Measurements from ENCODE around the gene DNAAF1.

The DNAAF1 gene

GRCh38 chr16:84161037-84161436 lies 15.9 kb downstream of the DNAAF1 start:
- DNase-seq (ENCODE audit: low read depth in 2 of 2): no peak

DNA sequence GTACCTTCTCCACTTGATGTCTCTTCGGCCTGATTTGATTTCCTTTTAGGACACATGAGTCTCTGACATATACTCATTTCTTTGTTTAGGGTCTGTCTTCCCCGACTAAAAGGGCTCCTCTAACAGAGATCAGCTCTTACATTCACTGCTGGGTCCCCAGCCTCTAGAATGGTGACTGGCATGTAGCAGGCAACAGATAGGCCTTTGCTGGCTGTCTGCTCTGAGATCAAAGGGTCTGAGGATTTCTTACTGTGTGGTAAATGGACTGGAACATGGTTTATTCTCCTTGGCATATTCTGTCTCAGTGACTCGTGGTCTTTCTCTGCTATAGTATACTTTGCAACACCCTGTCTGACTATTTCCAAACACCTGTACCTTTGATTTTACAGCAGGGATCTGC lies 16.7 kb downstream of the DNAAF1 start:
- no peak for DNase-seq (ENCODE audit: low read depth in 2 of 2)

GRCh38 chr16:84165746-84166145 lies 20.6 kb downstream of the DNAAF1 start:
- no peak for DNase-seq (ENCODE audit: low read depth in 2 of 2)

DNA sequence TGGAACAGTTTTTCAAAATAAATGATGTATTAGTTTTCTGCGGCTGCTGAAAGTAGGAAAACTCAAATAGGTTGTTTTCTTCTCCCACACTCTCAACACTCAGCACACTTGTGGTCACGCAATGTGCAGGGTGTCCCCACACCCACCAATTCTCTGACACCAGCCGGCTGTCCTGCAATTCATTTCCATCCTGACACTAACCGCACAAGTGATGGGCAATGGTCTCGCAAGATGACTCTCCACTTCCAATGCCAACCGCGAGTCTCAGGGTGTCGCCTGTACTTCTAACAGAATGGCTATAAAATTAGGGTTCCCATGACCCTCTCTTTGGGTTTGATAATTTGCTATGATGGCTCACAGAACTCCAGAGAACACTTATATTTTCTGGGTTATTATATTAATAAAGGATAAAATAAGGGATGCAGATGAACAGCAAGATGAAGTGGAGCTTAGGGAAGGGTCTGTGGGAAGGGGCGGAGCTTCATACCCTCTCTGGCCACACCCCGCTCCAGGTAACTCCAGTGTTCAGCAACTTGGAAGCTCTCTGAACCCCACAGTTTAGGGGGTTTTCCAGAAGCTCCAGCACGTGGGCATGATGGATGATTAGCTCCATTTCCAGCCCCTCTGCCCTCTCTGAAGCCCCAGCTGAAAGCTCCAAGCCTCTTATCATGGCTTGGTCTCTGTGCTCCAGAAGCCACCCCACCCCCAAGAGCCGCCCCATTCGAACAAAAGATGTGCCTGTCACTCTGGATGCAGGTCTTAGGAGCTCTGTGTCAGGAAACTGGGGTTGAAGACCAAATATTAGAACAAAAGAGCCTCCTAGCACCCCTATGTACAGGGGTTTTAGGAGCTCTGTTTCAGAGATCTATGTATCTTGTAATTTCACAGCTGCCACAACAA lies 21.9 kb downstream of the DNAAF1 start:
- DNase-seq (ENCODE audit: low read depth in 2 of 2): no peak

- DNase-seq (ENCODE audit: low read depth in 2 of 2): no peak
Measured at GRCh38 chr16:84169765-84170310, 24.7 kb downstream of the DNAAF1 start.

GRCh38 chr16:84174396-84174795 lies 29.3 kb downstream of the DNAAF1 start:
- no peak for DNase-seq (ENCODE audit: low read depth in 2 of 2)

DNA sequence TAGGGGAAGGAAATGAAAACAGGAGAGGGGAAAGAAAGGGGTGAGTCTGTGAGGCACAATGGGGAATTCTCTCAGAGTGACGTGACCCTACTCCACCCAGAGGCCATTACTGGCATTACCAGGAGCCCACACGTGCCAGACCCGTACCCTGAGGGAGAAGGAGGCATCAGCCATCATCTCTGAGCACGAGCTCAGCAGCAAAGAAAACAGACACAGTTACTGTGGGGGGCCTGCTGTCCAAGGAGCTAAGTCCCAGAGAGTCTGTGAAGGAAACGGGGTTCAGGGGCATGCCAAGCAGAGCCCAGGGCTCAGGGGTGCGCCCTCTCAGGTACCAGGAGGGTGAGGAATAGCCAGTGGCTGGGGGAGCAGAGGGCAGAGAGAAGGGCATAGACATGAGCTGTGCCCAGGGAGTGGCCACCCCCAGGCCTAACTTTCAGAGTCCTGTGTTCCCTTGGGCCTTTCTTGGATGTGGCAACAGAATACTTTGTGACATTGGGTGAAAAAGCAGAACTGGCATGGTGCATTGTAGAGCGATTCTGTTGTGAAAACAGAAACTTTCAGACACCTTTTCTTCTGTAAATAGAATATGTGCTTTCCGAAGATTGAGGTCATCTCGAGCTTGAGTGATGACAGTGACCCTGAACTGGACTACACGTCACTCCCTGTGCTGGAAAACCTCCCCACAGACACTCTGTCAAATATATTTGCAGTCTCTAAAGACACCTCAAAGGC lies 30.4 kb downstream of the DNAAF1 start:
- DNase-seq (ENCODE audit: low read depth in 2 of 2): peak in 1 of 2 donors; percentile 32

- DNase-seq (ENCODE audit: low read depth in 2 of 2): no peak
Measured at GRCh38 chr16:84176192-84177053, 31.3 kb downstream of the DNAAF1 start.

DNA sequence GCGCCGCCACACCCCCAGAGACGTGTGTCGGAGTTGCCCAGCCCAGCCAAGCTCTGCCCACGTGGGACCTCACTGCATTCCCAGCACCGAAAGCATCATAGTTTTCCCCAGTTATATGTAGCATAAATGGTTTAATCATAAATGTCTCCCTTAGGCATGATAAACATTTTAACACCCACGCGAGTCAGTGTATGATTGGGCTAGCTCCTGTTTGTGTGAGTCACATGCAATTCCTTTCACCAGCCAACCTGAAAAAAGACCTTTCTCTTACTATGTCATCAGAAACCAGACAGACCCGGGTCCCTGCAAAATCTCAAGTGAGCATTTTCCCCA lies 32.6 kb downstream of the DNAAF1 start:
- no peak for DNase-seq (ENCODE audit: low read depth in 2 of 2)

DNA sequence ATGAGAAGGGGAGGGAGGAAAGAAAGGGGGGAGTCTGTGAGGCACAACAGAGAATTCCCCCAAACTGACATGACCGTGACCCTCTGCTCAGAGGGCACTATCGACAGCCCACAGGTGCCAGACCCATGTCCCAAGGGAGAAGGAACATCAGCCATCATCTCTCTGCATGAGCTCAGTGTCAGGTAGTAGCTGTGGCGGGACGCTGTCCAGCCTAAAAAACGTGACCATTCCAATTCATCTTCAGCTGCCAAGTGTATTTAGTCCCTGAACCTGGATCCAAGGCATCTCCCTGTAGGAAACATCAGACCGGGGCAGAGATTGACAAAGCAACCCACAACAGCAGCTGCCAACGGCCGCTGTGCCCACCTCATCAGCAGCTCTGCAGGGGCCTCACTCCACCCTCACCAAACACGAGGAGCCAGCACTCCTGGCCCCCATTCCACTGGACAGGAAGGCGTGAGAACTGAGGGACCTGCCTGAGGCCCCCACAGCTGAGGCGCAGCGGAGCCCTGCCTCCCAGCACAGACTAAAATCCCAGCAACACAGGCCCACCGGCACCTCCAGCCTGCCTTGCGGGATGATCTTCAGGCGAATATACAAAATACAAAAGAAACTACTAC lies 33.1 kb downstream of the DNAAF1 start:
- no peak for DNase-seq (ENCODE audit: low read depth in 2 of 2)

DNA sequence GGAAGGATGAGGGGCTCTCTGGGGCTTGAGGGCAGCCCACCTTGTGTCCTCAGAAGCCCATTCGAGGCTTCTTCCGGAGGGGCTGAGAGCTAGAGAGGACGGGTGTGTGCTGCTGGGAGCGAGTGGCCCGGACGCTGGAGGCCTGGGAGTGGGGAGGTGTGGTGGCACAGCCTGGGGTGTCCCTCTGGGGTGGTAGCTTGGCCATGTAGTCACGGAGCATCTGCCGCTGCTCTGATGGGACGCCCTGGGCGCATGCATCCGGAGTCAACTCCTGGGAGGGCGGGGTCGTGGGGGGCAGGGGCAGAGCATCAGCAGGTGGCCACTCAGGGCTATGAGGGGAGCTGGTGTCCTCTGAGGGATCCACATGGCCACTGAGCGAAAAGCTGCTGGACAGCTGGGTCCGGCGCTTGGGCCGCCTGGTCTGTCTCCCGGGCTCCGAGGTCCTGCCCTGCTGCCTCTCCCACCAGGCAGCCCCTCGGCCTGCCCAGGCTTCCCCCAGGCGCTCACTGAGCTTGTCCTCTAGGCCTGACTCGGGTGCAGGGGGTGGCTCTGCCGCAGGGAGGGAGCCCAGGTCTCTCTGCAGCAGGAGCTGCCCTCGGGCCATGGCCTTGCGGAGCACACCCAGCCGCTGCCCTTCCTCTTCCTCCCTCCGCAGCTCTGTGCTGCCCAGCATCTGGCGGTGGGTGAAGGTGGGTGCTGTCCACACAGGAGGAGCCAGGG lies 33.9 kb downstream of the DNAAF1 start:
- DNase-seq (ENCODE audit: low read depth in 2 of 2): no peak

DNA sequence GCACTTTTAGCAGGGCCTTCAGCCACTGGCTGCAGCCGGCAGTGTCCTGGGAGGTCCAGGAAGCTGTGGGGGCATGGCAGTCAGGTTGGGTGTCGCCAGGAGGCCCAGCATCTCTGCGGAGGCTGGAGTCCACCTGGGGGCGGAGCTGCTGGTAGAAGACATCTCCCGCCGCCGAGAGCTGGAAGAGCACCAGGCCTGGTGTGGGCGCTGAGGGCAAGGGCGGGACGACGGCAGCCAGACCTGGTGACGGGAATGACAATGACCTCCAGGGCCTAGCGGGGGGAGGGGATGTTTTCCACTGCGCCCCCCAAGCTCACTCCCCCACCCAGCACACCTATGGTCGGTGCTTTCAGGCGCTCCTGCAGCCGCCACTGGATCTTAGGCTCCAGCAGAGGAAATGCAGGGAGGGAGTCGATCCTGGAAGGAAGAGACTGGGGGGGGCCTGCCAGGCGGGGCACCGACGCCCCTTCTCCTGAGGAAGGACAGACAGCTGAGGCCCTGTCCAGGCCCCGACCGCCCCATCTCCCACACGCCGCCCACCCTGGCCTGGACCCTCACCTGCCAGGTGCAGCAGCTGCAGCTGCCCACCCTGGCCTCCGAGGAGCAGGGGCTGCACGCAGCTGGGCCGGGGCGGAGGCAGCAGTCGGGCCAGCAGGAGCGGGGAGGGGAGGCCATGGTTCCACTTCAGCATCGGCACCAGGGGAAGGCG lies 34.7 kb downstream of the DNAAF1 start:
- no peak for DNase-seq (ENCODE audit: low read depth in 2 of 2)

DNA sequence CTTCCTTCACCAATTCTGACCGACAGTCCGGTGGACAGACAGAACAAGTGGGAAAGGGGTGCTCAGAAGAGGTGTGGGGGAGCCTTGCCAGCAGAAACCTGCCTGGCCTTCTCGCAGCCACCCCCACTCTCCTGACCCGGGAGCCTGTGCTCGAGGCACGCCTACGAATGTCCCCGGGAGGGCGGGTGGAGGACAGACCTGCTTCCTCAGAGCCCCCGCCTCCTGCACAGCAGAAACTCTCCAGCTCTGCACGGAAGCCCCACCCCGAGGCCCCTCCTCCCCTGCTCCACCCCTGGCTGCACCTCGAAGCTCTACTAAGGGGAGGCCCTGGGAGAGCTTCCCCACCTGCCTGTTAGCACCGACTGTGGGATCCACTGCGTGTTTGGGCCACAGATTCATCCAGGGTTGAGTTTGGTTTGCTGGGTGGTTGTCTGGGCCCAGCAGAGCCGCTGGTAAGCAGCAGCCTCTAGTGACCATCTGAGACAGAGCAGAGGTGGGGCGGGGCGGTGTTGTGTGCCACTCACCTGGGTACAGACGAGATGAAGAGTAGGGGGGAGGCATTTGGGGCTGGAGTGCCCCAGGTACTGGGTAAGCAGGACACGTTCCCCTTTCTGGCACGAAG lies 35.5 kb downstream of the DNAAF1 start:
- no peak for DNase-seq (ENCODE audit: low read depth in 2 of 2)

- DNase-seq (ENCODE audit: low read depth in 2 of 2): no peak
Measured at GRCh38 chr16:84181144-84181915, 36.2 kb downstream of the DNAAF1 start.

GRCh38 chr16:84182104-84182503 lies 37.0 kb downstream of the DNAAF1 start:
- DNase-seq (ENCODE audit: low read depth in 2 of 2): no peak

- no peak for DNase-seq (ENCODE audit: low read depth in 2 of 2)
Measured at GRCh38 chr16:84182680-84183571, 37.8 kb downstream of the DNAAF1 start.

- no peak for DNase-seq (ENCODE audit: low read depth in 2 of 2)
Measured at GRCh38 chr16:84183572-84183875, 38.4 kb downstream of the DNAAF1 start.

Measured in stimulated activated CD8-positive, alpha-beta memory T cell treated with anti-CD3 and anti-CD28 coated beads, Interleukin-2, amount 100 ng/mL, for 1 hour (primary cell).